Islet precursor cell (in vitro differentiated cells): Measurements from ENCODE around the gene ABLIM3.

Experiments
- DNase-seq: peaks from one replicate; pipeline ENCODE4 v3.0.0-alpha.2; 2018

The ABLIM3 gene

GRCh38 chr5:149195337-149195887 is 54.1 kb downstream of the ABLIM3 start:
- peak; percentile 34 for DNase-seq

GRCh38 chr5:149195962-149196361 is 54.7 kb downstream of the ABLIM3 start:
- DNase-seq: peak; percentile 29

GRCh38 chr5:149198148-149198547 is 56.9 kb downstream of the ABLIM3 start:
- DNase-seq: no peak

- no peak for DNase-seq
These were observed 59.1 kb downstream of the ABLIM3 start for GRCh38 chr5:149200355-149200754.

- DNase-seq: no peak
These were observed 59.9 kb downstream of the ABLIM3 start for GRCh38 chr5:149201121-149201637.

GRCh38 chr5:149202910-149203451 is 61.7 kb downstream of the ABLIM3 start:
- no peak for DNase-seq

- no peak for DNase-seq
These were observed 62.7 kb downstream of the ABLIM3 start for GRCh38 chr5:149203921-149204441.

- no peak for DNase-seq
These were observed 64.6 kb downstream of the ABLIM3 start for GRCh38 chr5:149205625-149206523.

GRCh38 chr5:149206524-149207141 is 65.3 kb downstream of the ABLIM3 start:
- no peak for DNase-seq

- no peak for DNase-seq
These were observed 66.5 kb downstream of the ABLIM3 start for GRCh38 chr5:149207831-149208230.

- no peak for DNase-seq
These were observed 68.9 kb downstream of the ABLIM3 start for GRCh38 chr5:149210225-149210624.

- no peak for DNase-seq
These were observed 69.7 kb downstream of the ABLIM3 start for GRCh38 chr5:149210968-149211490.

- DNase-seq: no peak
These were observed 70.3 kb downstream of the ABLIM3 start for GRCh38 chr5:149211566-149211965.

- DNase-seq: no peak
These were observed 71.1 kb downstream of the ABLIM3 start for GRCh38 chr5:149212198-149212951.

GRCh38 chr5:149213264-149213880 is 72.1 kb downstream of the ABLIM3 start:
- no peak for DNase-seq

GRCh38 chr5:149215478-149216090 is 74.3 kb downstream of the ABLIM3 start:
- DNase-seq: peak; percentile 32

GRCh38 chr5:149216496-149216895 is 75.2 kb downstream of the ABLIM3 start:
- peak; percentile 12 for DNase-seq

- DNase-seq: no peak
These were observed 76.0 kb downstream of the ABLIM3 start for GRCh38 chr5:149217096-149217802.

- DNase-seq: no peak
These were observed 76.5 kb downstream of the ABLIM3 start for GRCh38 chr5:149217803-149218155.

GRCh38 chr5:149219584-149219983 is 78.3 kb downstream of the ABLIM3 start:
- DNase-seq: no peak

- DNase-seq: no peak
These were observed 79.5 kb downstream of the ABLIM3 start for GRCh38 chr5:149220750-149221149.
